Measurements from ENCODE around the gene GSTO2.

DNA sequence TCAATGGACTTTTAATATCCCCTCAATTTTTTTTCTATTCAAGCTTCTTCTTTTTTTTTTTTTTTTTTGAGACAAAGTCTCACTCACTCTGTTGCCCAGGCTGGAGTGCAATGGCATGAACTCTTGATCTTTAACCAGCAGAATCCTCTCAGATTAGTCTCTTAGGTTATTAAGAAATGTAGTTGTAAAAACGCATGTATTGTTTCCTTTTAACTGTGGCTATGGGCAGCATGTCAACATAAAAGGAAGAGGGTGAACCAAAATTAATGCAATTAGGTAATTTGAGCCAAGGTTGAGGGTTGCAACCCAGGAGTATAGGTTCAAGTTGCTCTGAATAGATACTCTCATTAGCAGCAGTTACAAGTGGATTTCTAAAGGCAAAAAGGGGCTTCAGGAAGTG is 18.6 kb upstream of the GSTO2 start:
- TF ChIP-seq CTCF (IDR thresholded peaks at IDR 0.05) (no peak), POLR2A (IDR thresholded peaks at IDR 0.05) (no peak)
